Glomerular visceral epithelial cell (primary cell): ENCODE measurements around the gene RETSAT.

ENCODE experiments used
- DNase-seq: peaks from one replicate; pipeline ENCODE4 v3.0.0-alpha.2; 2016; ENCODE audit errors: extremely low spot score

Gene RETSAT

DNA sequence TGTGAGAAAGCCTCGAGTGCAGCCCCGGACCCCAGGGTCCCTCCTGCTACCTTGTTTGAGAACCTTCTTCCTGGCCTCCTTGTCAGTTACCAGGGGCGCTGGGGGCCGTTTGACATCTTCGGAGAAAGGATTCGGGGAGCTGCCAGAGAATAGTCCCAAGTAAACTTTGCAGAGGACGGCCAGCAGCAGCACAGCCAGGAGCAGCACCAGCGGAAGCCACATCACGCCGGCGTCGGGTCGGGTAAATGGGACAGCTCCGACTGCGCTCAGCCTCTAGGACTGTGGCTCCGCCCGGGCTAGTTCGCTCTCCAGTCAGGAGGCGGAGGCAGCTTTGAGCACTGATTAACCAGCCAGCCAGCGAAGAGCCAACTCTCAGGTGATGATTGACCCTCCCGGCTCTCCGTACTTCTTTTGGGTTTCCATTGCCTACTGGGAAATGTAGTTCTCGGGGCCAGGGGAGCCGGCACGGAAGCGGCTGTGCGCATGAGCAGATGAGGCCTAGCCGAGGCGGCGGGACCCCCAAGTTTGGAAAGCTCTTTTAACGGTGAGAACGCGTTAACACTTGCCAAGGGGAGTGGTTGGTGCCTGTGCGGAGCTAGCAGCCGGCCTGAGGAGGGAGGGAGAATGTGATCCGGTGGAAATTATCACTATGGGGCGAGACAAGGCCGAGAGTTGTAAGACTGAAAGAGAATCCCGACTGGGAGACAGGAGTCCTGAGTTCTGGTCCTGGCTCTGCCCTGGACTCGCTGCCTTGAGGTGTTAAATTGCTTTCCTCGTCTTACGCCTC lies at the start of gene RETSAT, which contains the start of gene ELMOD3:
Gene RETSAT (minus strand): TSS at position 243 of the 787 bp plus-strand sequence. CDS start 21 bp downstream, at position 222.
Gene ELMOD3 (plus strand): TSS at position 484 of the 787 bp plus-strand sequence. CDS start 2,430 bp downstream, outside the sequence.
- peak; percentile 98 for DNase-seq

GRCh38 chr2:85401844-85402243 lies 47.5 kb upstream of the RETSAT start:
- DNase-seq: no peak

GRCh38 chr2:85401464-85401805 lies 47.1 kb upstream of the RETSAT start:
- DNase-seq: no peak

DNA sequence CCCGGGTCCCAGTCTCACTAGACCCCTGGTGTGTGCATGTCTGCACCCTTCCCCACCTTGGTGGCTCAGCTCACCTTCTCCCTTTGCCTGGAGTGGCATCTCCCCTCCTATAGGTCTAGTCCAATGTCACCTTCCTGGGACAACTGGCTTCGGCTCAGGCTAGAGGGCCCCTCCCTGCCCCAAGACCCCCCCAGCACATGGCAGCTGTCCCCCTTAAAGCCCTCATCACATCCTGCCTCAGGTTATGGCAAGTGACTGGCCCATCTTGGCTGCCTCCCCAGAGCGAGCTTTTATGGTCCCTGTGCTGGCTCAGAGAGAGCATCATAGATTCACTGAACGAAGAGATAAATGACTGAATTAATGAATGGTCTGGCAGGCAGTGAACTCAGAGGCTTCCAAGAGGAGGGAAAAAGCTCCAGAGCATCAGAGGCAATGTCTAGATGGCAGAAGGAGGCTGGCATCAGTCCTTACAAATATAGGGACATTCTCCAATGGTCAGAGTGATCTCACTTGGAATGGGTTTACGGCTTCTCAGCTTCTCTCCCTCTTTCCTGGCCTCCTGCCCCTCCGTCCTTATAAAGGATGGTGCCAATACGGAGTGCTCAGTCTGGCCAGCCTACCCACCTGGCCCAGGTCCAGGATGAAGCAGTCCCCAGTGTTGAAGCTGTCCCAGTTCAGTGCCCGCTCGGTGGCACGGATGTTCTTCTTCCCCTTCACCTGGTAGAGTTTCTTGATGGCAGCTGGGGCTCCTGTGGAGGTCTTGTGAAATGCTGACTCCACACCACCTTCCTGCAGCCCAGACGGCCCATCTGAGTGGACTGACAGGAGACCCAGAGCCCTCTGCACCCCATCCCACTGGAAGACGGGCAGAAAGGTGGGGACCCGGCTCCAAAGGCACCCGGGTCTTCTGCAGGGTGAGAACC lies 46.5 kb upstream of the RETSAT start:
- no peak for DNase-seq

- DNase-seq: no peak
Observed at GRCh38 chr2:85400023-85400422, 45.7 kb upstream of the RETSAT start.

DNA sequence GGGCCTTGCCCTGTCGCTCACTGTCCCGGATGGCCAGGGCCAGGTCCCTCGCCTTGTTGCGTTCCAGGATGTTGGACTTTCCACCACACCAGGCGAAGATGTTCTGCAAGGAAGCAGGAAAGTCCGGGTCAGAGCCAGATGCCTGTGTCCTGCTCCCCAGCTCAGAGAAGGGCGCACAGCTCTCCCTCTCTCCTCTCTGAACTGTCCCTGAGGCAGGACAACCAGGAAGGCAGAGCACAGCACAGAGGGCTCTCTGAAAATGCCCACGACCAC lies 44.8 kb upstream of the RETSAT start:
- DNase-seq: no peak

- DNase-seq: no peak
Observed at GRCh38 chr2:85398426-85399182, 44.3 kb upstream of the RETSAT start.

DNA sequence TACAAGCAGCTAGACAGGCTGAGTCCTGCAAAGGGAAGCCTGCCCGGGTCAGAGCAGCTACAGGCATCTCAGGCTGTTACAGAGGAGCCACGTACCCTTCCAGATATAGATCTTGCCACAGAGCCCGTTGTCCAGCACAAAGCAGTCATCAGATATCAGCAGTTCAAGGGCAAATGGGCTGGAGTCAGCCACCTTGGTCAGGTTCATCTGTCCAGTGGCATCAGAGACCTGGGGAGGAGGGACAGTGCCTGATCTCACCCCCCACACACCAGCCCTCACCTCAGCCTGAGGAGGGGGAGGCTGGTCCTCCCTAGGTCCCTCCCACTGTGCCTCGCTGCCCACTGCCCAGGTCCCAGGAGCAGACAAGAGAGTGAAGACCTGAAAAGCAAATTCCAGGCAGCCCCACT lies 43.6 kb upstream of the RETSAT start:
- DNase-seq: no peak

DNA sequence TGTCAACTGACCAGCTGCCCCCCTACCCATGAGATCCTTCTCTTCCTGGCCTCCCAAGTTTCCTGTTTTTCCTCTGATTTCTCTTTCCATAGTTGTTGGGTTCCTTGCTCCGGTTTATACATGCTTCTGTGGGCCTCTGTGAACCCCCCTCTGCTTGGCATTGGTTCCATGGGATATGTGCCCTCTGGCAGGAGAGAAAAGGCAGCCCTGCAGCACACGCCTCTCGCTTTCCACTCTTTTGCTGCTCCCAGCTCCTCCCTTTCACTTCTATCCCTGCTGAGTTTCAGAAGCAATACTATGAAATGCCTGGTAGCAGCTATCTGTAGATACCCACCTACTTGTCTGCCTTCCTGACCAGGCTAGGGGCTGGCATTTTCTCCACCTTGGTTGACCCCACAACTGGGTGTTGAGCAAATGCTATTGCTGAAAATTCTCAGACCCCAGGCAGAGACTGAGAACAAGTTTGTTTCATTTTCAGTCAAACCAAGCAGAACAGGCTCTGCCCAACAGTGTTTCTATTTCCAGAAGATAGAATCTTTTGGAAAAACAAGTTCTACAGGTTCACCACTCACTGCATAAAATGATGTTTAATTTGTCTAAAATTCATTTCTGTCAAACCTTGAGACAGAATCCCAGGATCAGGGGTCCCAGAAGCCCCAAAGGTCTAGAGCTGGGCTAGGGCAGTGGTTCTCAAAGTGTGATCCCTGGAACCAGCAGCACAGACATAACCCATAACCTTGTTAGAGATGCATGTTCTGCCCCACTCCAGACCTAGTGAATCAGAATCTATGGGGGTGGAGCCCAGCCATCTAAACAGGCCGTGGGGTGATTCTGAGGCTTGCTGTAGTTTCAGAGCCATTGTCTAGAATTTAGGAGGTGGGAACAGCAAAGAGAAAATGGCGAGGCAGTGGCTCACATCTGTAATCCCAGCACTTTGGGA lies 42.5 kb upstream of the RETSAT start:
- DNase-seq: no peak

DNA sequence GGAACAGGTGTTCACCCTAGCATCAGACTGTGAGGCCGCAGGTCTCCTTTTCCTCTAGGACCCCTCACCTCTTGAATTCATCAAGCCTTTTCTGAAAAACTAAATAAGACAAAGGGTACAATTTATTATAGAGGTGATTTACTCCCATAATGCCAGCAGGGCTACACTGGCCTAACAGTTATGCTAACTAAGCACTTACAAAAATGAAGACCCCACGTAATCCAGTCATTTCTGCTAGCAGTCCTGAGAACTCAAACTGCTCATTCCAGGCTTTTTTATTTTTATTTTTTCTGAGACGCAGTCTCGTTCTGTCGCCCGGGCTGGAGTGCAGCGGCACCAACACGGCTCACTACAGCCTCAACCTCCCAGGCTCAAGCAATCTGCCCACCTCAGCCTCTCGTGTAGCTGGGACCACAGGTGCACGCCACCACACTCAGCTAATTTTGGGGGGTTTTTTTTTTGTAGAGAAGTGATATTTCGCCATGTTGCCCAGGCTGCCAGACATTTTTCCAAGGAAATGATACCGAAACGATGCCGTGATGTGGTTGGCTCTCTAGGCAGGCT lies 41.7 kb upstream of the RETSAT start:
- DNase-seq: no peak

GRCh38 chr2:85394976-85395375 lies 40.6 kb upstream of the RETSAT start:
- no peak for DNase-seq

DNA sequence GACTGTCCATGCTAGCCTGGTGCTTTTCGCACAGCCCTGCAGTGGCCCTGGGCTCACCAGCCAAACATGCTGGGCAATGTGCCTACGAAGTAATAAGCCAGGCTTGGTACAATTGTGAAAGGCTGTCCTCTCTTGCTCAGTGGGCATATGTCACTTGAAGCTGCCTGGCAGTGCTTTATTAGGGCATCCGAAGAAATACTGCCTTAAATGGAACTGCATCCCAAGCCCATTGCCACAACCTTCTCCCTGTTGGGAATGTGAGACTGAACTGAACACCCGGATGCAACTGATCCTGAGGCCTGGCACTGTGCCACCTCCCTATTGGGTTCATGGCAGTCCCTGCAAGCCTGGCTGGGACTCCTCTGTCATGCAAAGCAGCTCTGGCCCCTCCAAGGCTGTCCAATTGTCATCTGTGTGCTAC lies 39.9 kb upstream of the RETSAT start:
- no peak for DNase-seq

DNA sequence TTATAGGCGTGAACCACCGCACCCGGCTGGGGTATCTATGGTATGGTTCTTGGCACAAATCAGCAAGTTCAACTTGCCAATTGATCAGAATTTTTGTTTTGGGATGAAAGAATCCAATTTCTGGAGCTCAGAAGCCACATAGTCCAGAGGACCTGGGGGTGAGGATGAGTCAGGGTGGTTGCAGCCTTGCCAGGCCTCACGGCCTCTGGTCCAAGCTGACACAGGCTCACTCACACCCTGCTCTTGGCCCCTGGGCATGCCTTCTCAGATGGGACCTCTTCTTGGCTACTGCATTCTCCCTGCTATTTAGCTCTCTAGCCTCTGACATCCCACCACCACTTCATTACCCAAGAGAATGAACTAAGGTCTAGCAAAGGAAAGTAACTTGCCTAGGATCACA lies 39.5 kb upstream of the RETSAT start:
- no peak for DNase-seq

DNA sequence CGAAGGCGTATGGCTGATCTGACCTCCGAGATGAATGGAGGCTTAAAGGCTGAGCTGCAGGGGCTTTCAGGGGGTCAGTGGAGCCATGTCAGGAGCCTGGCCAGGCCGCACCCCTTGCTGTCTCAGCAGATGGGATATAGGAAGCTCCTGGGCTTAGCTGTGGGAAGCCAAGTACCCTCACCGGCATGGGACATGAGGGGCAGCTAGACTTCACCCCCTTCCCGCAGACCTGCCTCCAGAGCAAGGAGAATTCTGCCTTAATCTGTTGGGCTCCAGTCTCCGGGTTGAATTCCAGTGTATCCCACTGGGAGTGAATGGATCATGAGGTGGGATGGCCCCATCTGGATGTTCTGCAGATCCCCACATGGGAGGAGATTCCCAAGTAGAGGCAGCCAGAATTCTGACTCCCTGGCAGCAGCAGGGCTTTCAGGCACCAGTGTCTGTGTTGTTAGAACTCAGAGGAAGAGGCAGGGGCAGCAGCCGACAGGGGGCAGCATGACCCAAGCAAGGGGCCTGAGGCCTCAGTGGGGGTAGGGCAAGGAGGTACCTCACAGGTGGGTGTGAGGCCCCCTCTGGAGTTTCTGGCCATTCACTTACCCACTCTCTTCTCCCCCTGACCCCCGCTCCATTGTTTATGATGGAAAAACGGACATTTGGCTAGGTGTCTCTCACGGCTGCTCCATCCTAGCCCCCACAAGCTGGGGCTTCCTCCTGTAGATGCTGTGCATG lies 36.8 kb upstream of the RETSAT start:
- DNase-seq: no peak

DNA sequence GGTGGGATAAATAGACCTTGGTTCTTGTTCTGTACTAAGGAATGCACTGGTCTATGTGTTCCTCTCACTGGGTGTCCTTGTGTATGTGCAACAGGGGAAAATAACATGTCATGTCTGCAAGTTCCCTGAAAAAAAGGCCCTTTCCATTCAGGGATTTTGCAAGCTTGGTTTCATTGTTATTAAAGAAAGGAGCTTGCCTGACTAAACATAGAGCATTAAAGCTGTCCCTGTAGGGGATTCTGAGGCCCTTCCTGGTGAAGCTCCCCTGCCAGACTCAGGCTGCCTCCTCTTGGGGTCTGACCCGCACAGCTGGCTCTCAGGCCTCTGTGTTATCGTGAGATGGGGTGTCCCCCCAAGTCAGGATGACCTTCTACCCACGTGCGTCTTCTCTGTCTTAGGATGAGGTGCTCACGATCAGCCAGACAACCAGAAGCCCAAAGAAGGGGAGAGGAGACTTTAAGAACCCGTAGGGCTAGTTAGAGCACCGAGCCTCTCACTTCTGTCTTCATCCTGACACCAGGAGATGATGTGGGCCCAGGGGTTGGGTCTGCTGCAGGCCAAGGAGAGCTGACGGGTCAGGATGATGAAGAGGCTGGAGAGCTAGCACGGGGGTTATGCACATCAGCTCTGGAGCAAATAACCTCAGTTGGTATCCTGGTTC lies 34.7 kb upstream of the RETSAT start:
- DNase-seq: no peak

DNA sequence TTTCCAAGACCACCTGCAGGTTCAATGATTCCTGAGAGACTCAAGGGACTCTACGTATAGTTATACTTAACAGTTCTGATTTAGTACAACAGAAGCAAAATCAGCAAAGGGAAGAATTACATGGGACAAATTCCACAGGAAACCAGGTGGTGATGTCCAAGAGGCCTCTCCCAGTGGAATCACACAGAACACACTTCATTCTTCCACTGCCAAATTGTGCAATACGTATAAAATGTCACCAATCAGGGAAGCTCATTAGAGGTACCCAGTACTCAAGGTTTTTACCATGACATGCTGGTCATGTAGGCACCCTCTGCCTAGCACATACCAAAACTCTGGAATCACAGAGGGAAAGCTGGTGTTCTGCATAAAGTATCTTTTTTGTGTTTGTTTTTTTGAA lies 33.4 kb upstream of the RETSAT start:
- DNase-seq: no peak

DNA sequence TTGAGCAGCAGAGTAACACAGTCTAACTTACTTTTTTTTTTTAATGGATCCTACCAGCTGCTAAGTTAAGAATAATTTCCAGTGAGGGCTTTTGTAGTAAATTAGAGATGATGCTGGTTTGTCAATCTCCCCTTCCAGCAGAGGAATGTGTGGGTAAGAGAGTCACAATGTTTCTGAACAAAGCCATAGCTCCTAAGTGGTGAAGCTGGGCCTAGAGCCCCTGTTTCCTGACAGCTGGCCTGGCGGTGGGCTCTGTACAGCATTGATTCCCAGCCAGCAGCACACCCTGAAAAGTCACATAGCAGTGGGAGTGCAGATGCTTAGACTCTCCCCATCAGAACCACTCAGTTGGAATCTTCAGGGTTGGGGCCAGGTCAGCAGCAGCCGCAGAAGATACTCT lies 31.4 kb upstream of the RETSAT start:
- DNase-seq: no peak

- no peak for DNase-seq
Observed at GRCh38 chr2:85383850-85384249, 29.5 kb upstream of the RETSAT start.

- DNase-seq: peak; percentile 17
Observed at GRCh38 chr2:85383151-85383550, 28.8 kb upstream of the RETSAT start.

GRCh38 chr2:85380048-85380447 lies 25.7 kb upstream of the RETSAT start:
- no peak for DNase-seq
